K562 (cell line): ENCODE measurements around the gene NTPCR. TPM values are rescaled to one million over a fixed set of nuclear protein-coding genes. Genes with fewer than 3 reads are reported as not detected.

Experiments used
- FIP1L1 ChIP-seq: fragments of 200-400 bp; formaldehyde crosslinking; IDR thresholded peaks from 2 replicates; pipeline ENCODE4 v1.6.1; 2018; ENCODE audit warnings: mild to moderate bottlenecking, low read depth, low read length; ENCODE audit not compliant: poor library complexity, severe bottlenecking
- FOXJ2 ChIP-seq: fragments of 200-800 bp; sonication (Bioruptor generic); IDR thresholded peaks from 2 replicates; pipeline ENCODE4 v1.6.1; 2016; ENCODE audit warnings: missing genetic modification characterization, missing compliant biosample characterization
- GTF2A2 ChIP-seq: IDR thresholded peaks from 2 replicates; pipeline ENCODE4 v1.6.1; 2016; ENCODE audit warnings: mild to moderate bottlenecking, missing genetic modification characterization, missing compliant biosample characterization
- HES1 ChIP-seq: fragments of 450-650 bp; IDR thresholded peaks from 2 replicates; pipeline ENCODE4 v1.6.1; 2016; ENCODE audit warnings: low read depth, mild to moderate bottlenecking, moderate library complexity
- HINFP ChIP-seq: fragments of 450-650 bp; conservative IDR thresholded peaks from 2 replicates; pipeline ENCODE4 v1.6.1; 2016; ENCODE audit warnings: missing genetic modification characterization, low read depth, mild to moderate bottlenecking, control low read depth, missing compliant biosample characterization
- NEUROD1 ChIP-seq: fragments of 150-350 bp; IDR thresholded peaks from 2 replicates; pipeline ENCODE4 v1.6.1; 2014; ENCODE audit warnings: borderline replicate concordance, low read length, low read depth; ENCODE audit not compliant: partially characterized antibody
- NFIX ChIP-seq: fragments of 250-450 bp; sonication (Bioruptor Pico); IDR thresholded peaks from 2 replicates; pipeline ENCODE4 v1.4.0; 2020; ENCODE audit warnings: low read depth, mild to moderate bottlenecking, moderate library complexity
- PREB ChIP-seq: sonication (generic); formaldehyde crosslinking; IDR thresholded peaks from 2 replicates; pipeline ENCODE4 v1.8.1; 2023; ENCODE audit warnings: mild to moderate bottlenecking, missing genetic modification reagents
- PRPF4 ChIP-seq: fragments of 200-400 bp; formaldehyde crosslinking; IDR thresholded peaks from one replicate; pipeline ENCODE4 v1.6.1; 2017; ENCODE audit warnings: low read length, low read depth, mild to moderate bottlenecking; ENCODE audit not compliant: insufficient read depth, poor library complexity, severe bottlenecking
- PTRF ChIP-seq: fragments of 450-650 bp; IDR thresholded peaks from 2 replicates; pipeline ENCODE4 v1.6.1; 2016; ENCODE audit warnings: mild to moderate bottlenecking, missing genetic modification characterization, missing compliant biosample characterization
- RB1 ChIP-seq: fragments of 450-650 bp; IDR thresholded peaks from 2 replicates; pipeline ENCODE4 v1.6.1; 2017; ENCODE audit warnings: low read depth, mild to moderate bottlenecking
- RFX7 ChIP-seq: fragments of 250-450 bp; sonication (Bioruptor Pico); IDR thresholded peaks from 2 replicates; pipeline ENCODE4 v1.5.1; 2021; ENCODE audit warnings: mild to moderate bottlenecking
- U2AF1 ChIP-seq: fragments of 200-400 bp; formaldehyde crosslinking; optimal IDR thresholded peaks from 2 replicates; pipeline ENCODE3; 2017; ENCODE audit warnings: mild to moderate bottlenecking, low read depth, low read length, moderate library complexity
- ZNF445 ChIP-seq: fragments of 250-450 bp; sonication (Bioruptor Pico); IDR thresholded peaks from 2 replicates; pipeline ENCODE4 v1.4.0; 2020; ENCODE audit warnings: low read depth, mild to moderate bottlenecking, moderate library complexity
- ZNF644 ChIP-seq: fragments of 200-800 bp; sonication (Bioruptor generic); IDR thresholded peaks from 2 replicates; pipeline ENCODE4 v1.6.1; 2016; ENCODE audit warnings: low read depth, missing genetic modification characterization, missing compliant biosample characterization
- ZNF764 ChIP-seq: fragments of 250-450 bp; sonication (Bioruptor Pico); IDR thresholded peaks from 2 replicates; pipeline ENCODE4 v1.4.0; 2020; ENCODE audit warnings: low read depth, mild to moderate bottlenecking, moderate library complexity
- ZNF766 ChIP-seq: fragments of 200-800 bp; sonication (Bioruptor generic); conservative IDR thresholded peaks from 2 replicates; pipeline ENCODE4 v1.6.1; 2016; ENCODE audit warnings: missing genetic modification characterization, missing compliant biosample characterization
- polyA plus RNA-seq, 8 experiments: library from polyadenylated mRNA; depleted of rRNA in 4 of 8; stranded (reverse) in 5 of 8; unstranded in 3 of 8; fragments of >200 nt; fragmentation: Nextera tagmentation in 2 of 8; fragmentation: Illumina TruSeq in 1 of 8; extraction: Ambion mirVana in 2 of 8; extraction: Trizol in 1 of 8; gene quantifications; 2 replicates each; pipeline versions ENCODE4 v1.2.1 to v1.2.3, GENCODE V29; 2011 to 2014; ENCODE audit warnings: inconsistent platforms in 1 of 8, missing spikeins in 1 of 8
- total RNA-seq, 7 experiments: library from RNA; depleted of rRNA in 6 of 7; stranded (reverse); fragments of >200 nt in 6 of 7; fragmentation: Illumina TruSeq in 2 of 7; extraction: Trizol in 2 of 7; gene quantifications; 2 replicates each; pipeline versions ENCODE4 v1.2.1 to v1.2.3, GENCODE V29; 2011 to 2021; ENCODE audit warnings: low replicate concordance in 1 of 7
- TF ChIP-seq, protein P1 (sequence below): sonication (generic); formaldehyde crosslinking; IDR thresholded peaks from 2 replicates; pipeline ENCODE4 v1.8.0; 2022; ENCODE audit warnings: missing genetic modification reagents, mild to moderate bottlenecking, moderate library complexity, borderline replicate concordance
- TF ChIP-seq, protein P2 (sequence below): fragments of 250-450 bp; sonication (Bioruptor Pico); IDR thresholded peaks from 2 replicates; pipeline ENCODE4 v1.8.0; 2021; ENCODE audit warnings: moderate library complexity, mild to moderate bottlenecking, inconsistent platforms
- TF ChIP-seq, protein P3 (sequence below): sonication (generic); formaldehyde crosslinking; IDR thresholded peaks from 2 replicates; pipeline ENCODE4 v1.8.1; 2023; ENCODE audit warnings: mild to moderate bottlenecking, missing genetic modification reagents

The NTPCR gene
- total and polyA plus RNA-seq, 9 of the 15 experiments (the other 6 are each of a cell fraction or from before 2014, with no cell fraction given) = 19.3 to 105 (median 48.8) TPM

- no peak for TF ChIP-seq PREB (CRISPR knock-in tag)
- TF ChIP-seq NEUROD1 = no peak
- TF ChIP-seq, protein P1, sequence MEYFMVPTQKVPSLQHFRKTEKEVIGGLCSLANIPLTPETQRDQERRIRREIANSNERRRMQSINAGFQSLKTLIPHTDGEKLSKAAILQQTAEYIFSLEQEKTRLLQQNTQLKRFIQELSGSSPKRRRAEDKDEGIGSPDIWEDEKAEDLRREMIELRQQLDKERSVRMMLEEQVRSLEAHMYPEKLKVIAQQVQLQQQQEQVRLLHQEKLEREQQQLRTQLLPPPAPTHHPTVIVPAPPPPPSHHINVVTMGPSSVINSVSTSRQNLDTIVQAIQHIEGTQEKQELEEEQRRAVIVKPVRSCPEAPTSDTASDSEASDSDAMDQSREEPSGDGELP (CRISPR knock-in tag) = peak; percentile 49; the same call in 1 of the 2 replicates
- no peak for TF ChIP-seq HES1
- TF ChIP-seq ZNF766 (CRISPR knock-in tag) = 0 out of 2 replicates have a peak, but pooled peaks have one; percentile 40
- TF ChIP-seq NFIX (CRISPR knock-in tag) = no peak
- no peak for TF ChIP-seq RFX7
- TF ChIP-seq ZNF445 (CRISPR knock-in tag) = no peak
- TF ChIP-seq RB1 = peak; percentile 38; the same call in 1 of the 2 replicates
- no peak for TF ChIP-seq U2AF1
- TF ChIP-seq PTRF = no peak
- TF ChIP-seq FIP1L1 = no peak
- TF ChIP-seq FOXJ2 (tag) = no peak
- TF ChIP-seq ZNF764 (CRISPR knock-in tag) = no peak
- no peak for TF ChIP-seq ZNF644
- no peak for TF ChIP-seq HINFP (tag)
- TF ChIP-seq, protein P2, sequence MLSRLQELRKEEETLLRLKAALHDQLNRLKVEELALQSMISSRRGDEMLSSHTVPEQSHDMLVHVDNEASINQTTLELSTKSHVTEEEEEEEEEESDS = no peak
- no peak for TF ChIP-seq GTF2A2 (tag)
- TF ChIP-seq, protein P3, sequence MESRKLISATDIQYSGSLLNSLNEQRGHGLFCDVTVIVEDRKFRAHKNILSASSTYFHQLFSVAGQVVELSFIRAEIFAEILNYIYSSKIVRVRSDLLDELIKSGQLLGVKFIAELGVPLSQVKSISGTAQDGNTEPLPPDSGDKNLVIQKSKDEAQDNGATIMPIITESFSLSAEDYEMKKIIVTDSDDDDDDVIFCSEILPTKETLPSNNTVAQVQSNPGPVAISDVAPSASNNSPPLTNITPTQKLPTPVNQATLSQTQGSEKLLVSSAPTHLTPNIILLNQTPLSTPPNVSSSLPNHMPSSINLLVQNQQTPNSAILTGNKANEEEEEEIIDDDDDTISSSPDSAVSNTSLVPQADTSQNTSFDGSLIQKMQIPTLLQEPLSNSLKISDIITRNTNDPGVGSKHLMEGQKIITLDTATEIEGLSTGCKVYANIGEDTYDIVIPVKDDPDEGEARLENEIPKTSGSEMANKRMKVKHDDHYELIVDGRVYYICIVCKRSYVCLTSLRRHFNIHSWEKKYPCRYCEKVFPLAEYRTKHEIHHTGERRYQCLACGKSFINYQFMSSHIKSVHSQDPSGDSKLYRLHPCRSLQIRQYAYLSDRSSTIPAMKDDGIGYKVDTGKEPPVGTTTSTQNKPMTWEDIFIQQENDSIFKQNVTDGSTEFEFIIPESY (CRISPR knock-in tag) = no peak; the same call in 1 of the 2 replicates
- TF ChIP-seq PRPF4 = no peak
Observed at GRCh38 chr1:232950197-232951176, at the start of gene NTPCR (continued).
